CD14-positive monocyte (primary cell): ENCODE results near the gene SNAPC3. TPM values are rescaled to one million over a fixed set of nuclear protein-coding genes. Genes with fewer than 3 reads are reported as not detected.
A peak's percentile ranks its signal among the peaks of the same experiment; 100 is the strongest.

Experiments used
- DNase-seq, 3 donors: peaks; one replicate each; pipeline ENCODE4 v3.0.0-alpha.2; 2011 to 2022
- H2AFZ ChIP-seq: 2 replicates; pipeline ENCODE4 v1.6.0; 2012; ENCODE audit warnings: mild to moderate bottlenecking, low read depth, low read length, inconsistent platforms; ENCODE audit not compliant: insufficient read depth, poor library complexity, severe bottlenecking
- H3K27ac ChIP-seq, 2 donors: 1 replicate in 1 of 2; 2 replicates in 1 of 2; pipeline ENCODE4 v1.5.1; 2012 to 2013; ENCODE audit warnings: low read length in 2 of 2, control low read depth in 1 of 2, inconsistent platforms in 1 of 2, low read depth in 1 of 2, mild to moderate bottlenecking in 1 of 2
- H3K27me3 ChIP-seq, 2 donors: one replicate each; pipeline versions ENCODE4 v1.6.0 to v1.6.1; 2011 to 2013; ENCODE audit warnings: low read length in 2 of 2; ENCODE audit not compliant: control insufficient read depth in 2 of 2, insufficient read depth in 2 of 2
- H3K36me3 ChIP-seq, 2 donors: replicated peaks in 1 of 2; 1 replicate in 1 of 2; 2 replicates in 1 of 2; pipeline versions ENCODE4 v1.5.1 to v1.6.1; 2012 to 2013; ENCODE audit warnings: low read length in 2 of 2, control low read depth in 1 of 2, inconsistent platforms in 1 of 2, mild to moderate bottlenecking in 1 of 2; ENCODE audit not compliant: insufficient read depth in 2 of 2, control insufficient read depth in 1 of 2
- H3K4me1 ChIP-seq, 2 donors: 1 replicate in 1 of 2; 2 replicates in 1 of 2; pipeline versions ENCODE4 v1.5.1 to v1.6.1; 2012 to 2013; ENCODE audit warnings: low read length in 2 of 2, control low read depth in 1 of 2, inconsistent platforms in 1 of 2, mild to moderate bottlenecking in 1 of 2, moderate library complexity in 1 of 2; ENCODE audit not compliant: insufficient read depth in 2 of 2, control insufficient read depth in 1 of 2
- H3K4me2 ChIP-seq: replicated peaks from 2 replicates; pipeline ENCODE3; 2012; ENCODE audit warnings: low read length, moderate library complexity, mild to moderate bottlenecking; ENCODE audit not compliant: poor library complexity, severe bottlenecking; ENCODE audit errors: extremely low read depth
- H3K4me3 ChIP-seq, 3 experiments: fragments of 200-600 bp in 1 of 3; sonication (generic) in 1 of 3; replicated peaks in 1 of 3; 1 replicate in 2 of 3; 2 replicates in 1 of 3; pipeline ENCODE4 v1.5.1; 2011 to 2013; ENCODE audit warnings: low read length in 3 of 3, mild to moderate bottlenecking in 3 of 3, control low read depth in 2 of 3, low read depth in 2 of 3, inconsistent platforms in 1 of 3, moderate library complexity in 1 of 3
- H3K79me2 ChIP-seq: 2 replicates; pipeline ENCODE4 v1.6.0; 2012; ENCODE audit warnings: mild to moderate bottlenecking, control low read depth, inconsistent platforms, low read length, moderate library complexity; ENCODE audit not compliant: insufficient read depth
- H3K9ac ChIP-seq: 2 replicates; pipeline ENCODE4 v1.6.0; 2017; ENCODE audit warnings: low read length, mild to moderate bottlenecking; ENCODE audit not compliant: insufficient read depth, poor library complexity, severe bottlenecking
- H3K9me3 ChIP-seq, 2 donors: replicated peaks in 1 of 2; 1 replicate in 1 of 2; 2 replicates in 1 of 2; pipeline versions ENCODE4 v1.5.1 to v1.6.1; 2012 to 2013; ENCODE audit warnings: low read length in 2 of 2, control low read depth in 1 of 2; ENCODE audit not compliant: control insufficient read depth in 1 of 2, insufficient read depth in 1 of 2
- H4K20me1 ChIP-seq: 2 replicates; pipeline ENCODE4 v1.6.0; 2012; ENCODE audit warnings: mild to moderate bottlenecking, low read length, control low read depth, moderate library complexity; ENCODE audit not compliant: insufficient read depth
- H3K27ac Mint-ChIP-seq, 7 donors: one replicate each; pipeline ENCODE4 v1.8.0; 2020; ENCODE audit warnings: mild to moderate bottlenecking in 7 of 7, mixed read lengths in 7 of 7, moderate library complexity in 6 of 7, inconsistent platforms in 2 of 7
- H3K27me3 Mint-ChIP-seq, 3 donors: one replicate each; pipeline ENCODE4 v1.8.0; 2021 to 2022; ENCODE audit warnings: low read depth in 3 of 3, mild to moderate bottlenecking in 3 of 3, mixed read lengths in 3 of 3, moderate library complexity in 3 of 3, inconsistent platforms in 1 of 3
- H3K36me3 Mint-ChIP-seq, 2 donors: one replicate each; pipeline ENCODE4 v1.8.0; 2020; ENCODE audit warnings: mixed read lengths in 2 of 2, inconsistent platforms in 1 of 2, mild to moderate bottlenecking in 1 of 2
- H3K4me1 Mint-ChIP-seq: one replicate; pipeline ENCODE4 v1.8.0; 2020; ENCODE audit warnings: mild to moderate bottlenecking, mixed read lengths
- H3K4me3 Mint-ChIP-seq, 2 donors: one replicate each; pipeline ENCODE4 v1.8.0; 2020; ENCODE audit warnings: mild to moderate bottlenecking in 2 of 2, mixed read lengths in 2 of 2, moderate library complexity in 1 of 2
- H3K9me3 Mint-ChIP-seq, 7 donors: one replicate each; pipeline ENCODE4 v1.8.0; 2020 to 2022; ENCODE audit warnings: mixed read lengths in 7 of 7, mild to moderate bottlenecking in 6 of 7, moderate library complexity in 6 of 7, inconsistent platforms in 2 of 7
- WGBS: methylation state at CpG from one replicate; pipeline ENCODE4 v1.1.5; 2013; ENCODE audit warnings: missing lambda C conversion rate; ENCODE audit not compliant: insufficient coverage; 5-methylcytosine and 5-hydroxymethylcytosine counted together
- intact Hi-C, 2 donors: fragments of 100-400 bp; cut with micrococcal nuclease; formaldehyde crosslinking; loops; one replicate each; pipeline versions ENCODE4 v1.15.0 to v1.15.1; 2023
- polyA plus RNA-seq, 3 donors: library from polyadenylated mRNA; depleted of rRNA in 1 of 3; unstranded in 2 of 3; stranded (reverse) in 1 of 3; fragments of 300-500 nt in 2 of 3; fragments of >200 nt in 1 of 3; fragmentation: Illumina TruSeq in 2 of 3; gene quantifications; 1 replicate in 2 of 3; 2 replicates in 1 of 3; pipeline ENCODE4 v1.2.3, GENCODE V29; 2012 to 2021
- TF ChIP-seq, protein P1 (sequence below): fragments of 200-600 bp; IDR thresholded peaks from one replicate; pipeline ENCODE4 v1.8.0; 2022; ENCODE audit warnings: antibody characterized with exemption, mild to moderate bottlenecking

Gene SNAPC3
- polyA plus RNA-seq, 3 donors = 10.9 to 15.8 (median 14.3) TPM

DNA sequence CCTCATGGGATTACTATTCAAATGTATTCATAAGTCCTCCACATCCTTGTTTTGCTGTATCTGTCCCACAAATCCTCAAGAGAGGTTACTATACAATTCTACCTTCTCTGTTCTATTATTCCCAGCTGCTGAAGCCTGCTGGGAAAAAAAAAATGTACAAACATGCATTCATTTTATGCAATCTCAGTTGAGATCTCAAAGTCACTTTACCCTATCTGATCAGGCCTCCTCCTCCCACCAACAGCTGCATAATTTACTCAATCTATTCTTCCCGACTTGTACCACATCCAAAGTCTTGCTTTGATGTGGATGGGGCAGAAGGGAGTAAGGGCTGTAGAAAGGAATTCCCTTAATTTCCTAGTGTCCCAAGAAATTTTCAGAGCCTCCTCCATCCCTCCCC, 59.5 kb downstream of the SNAPC3 start:
- H3K27me3 Mint-ChIP-seq = no peaks in the 10 kb centered on the region
- Histone ChIP-seq H3K27me3 (no peaks in the 10 kb centered on the region), H2AFZ (no peak overlapping the region), H3K9me3 (no peaks in the 10 kb centered on the region), H4K20me1 (peaks cover 3% of the 10 kb centered on the region), H3K4me2 (no peak overlapping the region), H3K9ac (no peak overlapping the region), H3K4me3 (no peak overlapping the region), H3K4me1 (no peaks in the 10 kb centered on the region), H3K79me2 (no peaks in the 10 kb centered on the region), H3K36me3 (peaks cover 18 to 52% of the 10 kb centered on the region in 2 donors), H3K27ac (no peak overlapping the region)
- no peaks in the 10 kb centered on the region for H3K9me3 Mint-ChIP-seq
- H3K4me1 Mint-ChIP-seq = no peaks in the 10 kb centered on the region
- H3K4me3 Mint-ChIP-seq = no peak overlapping the region
- intact Hi-C loops = loop anchor here in 1 of 2 donors (10.0 kb wide), 1 partner anchor 133 kb away; no protein-coding TSS in a partner anchor
- WGBS = no CpG with 5 or more reads among the region's 1 CpG
- H3K36me3 Mint-ChIP-seq = peaks cover 33 to 53% of the 10 kb centered on the region in 2 donors
- DNase-seq = no peak
- H3K27ac Mint-ChIP-seq = peak overlapping the region in 2 of 7 donors; percentile 5 to 23
- TF ChIP-seq, protein P1, sequence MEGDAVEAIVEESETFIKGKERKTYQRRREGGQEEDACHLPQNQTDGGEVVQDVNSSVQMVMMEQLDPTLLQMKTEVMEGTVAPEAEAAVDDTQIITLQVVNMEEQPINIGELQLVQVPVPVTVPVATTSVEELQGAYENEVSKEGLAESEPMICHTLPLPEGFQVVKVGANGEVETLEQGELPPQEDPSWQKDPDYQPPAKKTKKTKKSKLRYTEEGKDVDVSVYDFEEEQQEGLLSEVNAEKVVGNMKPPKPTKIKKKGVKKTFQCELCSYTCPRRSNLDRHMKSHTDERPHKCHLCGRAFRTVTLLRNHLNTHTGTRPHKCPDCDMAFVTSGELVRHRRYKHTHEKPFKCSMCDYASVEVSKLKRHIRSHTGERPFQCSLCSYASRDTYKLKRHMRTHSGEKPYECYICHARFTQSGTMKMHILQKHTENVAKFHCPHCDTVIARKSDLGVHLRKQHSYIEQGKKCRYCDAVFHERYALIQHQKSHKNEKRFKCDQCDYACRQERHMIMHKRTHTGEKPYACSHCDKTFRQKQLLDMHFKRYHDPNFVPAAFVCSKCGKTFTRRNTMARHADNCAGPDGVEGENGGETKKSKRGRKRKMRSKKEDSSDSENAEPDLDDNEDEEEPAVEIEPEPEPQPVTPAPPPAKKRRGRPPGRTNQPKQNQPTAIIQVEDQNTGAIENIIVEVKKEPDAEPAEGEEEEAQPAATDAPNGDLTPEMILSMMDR = no peak

DNA sequence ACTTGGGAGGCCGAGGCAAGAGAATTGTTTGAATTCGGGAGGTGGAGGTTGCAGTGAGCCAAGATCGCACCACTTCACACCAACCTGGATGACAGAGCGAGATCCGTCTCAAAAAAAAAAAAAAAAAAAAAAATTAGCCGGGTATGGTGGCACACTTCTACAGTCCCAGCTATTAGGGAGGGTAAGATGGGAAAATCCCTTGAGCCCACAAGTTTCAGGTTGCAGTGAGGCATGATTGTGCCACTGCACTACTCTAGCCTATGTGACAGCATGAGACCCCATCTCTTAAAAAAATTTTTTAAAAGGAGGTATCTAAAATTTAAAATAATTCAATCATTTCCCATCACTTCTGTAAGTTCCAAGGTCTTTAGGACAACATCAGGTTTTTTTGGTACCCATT, 62.1 kb downstream of the SNAPC3 start:
- H3K36me3 Mint-ChIP-seq = peaks cover 34 to 68% of the 10 kb centered on the region in 2 donors
- Histone ChIP-seq H2AFZ (no peak overlapping the region), H3K27me3 (no peaks in the 10 kb centered on the region), H3K27ac (no peak overlapping the region), H3K4me3 (no peak overlapping the region), H3K4me2 (no peak overlapping the region), H3K79me2 (no peaks in the 10 kb centered on the region), H3K9ac (no peak overlapping the region), H3K4me1 (no peaks in the 10 kb centered on the region), H4K20me1 (peaks cover 3% of the 10 kb centered on the region), H3K9me3 (no peaks in the 10 kb centered on the region), H3K36me3 (peaks cover 20 to 50% of the 10 kb centered on the region in 2 donors)
- peak overlapping the region in 1 of 7 donors; percentile 7 for H3K27ac Mint-ChIP-seq
- WGBS = no CpG with 5 or more reads among the region's 6 CpGs
- TF ChIP-seq, protein P1 = no peak
- H3K9me3 Mint-ChIP-seq = no peaks in the 10 kb centered on the region
- no peaks in the 10 kb centered on the region for H3K27me3 Mint-ChIP-seq
- no peak overlapping the region for H3K4me3 Mint-ChIP-seq
- H3K4me1 Mint-ChIP-seq = no peaks in the 10 kb centered on the region
- DNase-seq = no peak
- intact Hi-C loops = loop anchor here in 1 of 2 donors (10.0 kb wide), 1 partner anchor 130 kb away; no protein-coding TSS in a partner anchor
